ENCODE results near the gene ZCCHC17. TPM values are rescaled to one million over a fixed set of nuclear protein-coding genes. Genes with fewer than 3 reads are reported as not detected.
A peak's percentile ranks its signal among the peaks of the same experiment; 100 is the strongest.
"Not testable (repeated sequence)": the region's sequence is repeated elsewhere in the genome, so short reads cannot be mapped to it uniquely, and the experiment has no call there.

Gene ZCCHC17
- total RNA-seq, 1 donor from 2014 or later, result 26.6 TPM

GRCh38 chr1:31272369-31272768 is 24.5 kb upstream of the ZCCHC17 start:
- no peaks in the 10 kb centered on the region for H3K9me3 Mint-ChIP-seq
- DNase-seq (ENCODE audit: low spot score in 2 of 2, unreplicated experiment in 2 of 2), result no peak
- no peak for TF ChIP-seq CTCF (IDR thresholded peaks at IDR 0.05; ENCODE audit: unreplicated experiment)
- peaks cover 3% of the 10 kb centered on the region for H3K4me1 Mint-ChIP-seq
- H3K36me3 Mint-ChIP-seq, result peaks cover 43% of the 10 kb centered on the region
- H3K27ac Mint-ChIP-seq, result no peak overlapping the region
- H3K4me3 Mint-ChIP-seq, result no peak overlapping the region
- H3K27me3 Mint-ChIP-seq (ENCODE audit: low read depth), result no peaks in the 10 kb centered on the region

DNA sequence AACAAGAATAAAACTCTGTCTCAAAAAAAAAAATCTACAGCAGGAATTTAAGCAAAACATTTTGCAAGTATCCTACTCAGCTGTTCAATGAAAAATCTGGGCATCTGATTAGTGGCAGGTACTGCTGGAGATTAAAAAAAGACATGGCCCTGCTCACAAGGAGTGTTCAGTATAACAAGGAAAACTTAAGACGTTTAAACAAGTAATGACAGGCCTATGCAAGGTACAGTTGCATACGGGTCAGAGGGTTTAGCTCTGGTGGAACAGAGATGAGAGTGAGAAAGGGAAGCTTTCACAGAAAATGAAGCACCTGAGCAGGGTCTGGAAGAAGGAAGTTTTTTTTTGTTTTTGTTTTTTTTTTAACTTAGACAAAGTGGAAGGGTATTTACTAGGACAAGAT is 23.2 kb upstream of the ZCCHC17 start:
- H3K9me3 Mint-ChIP-seq, result no peaks in the 10 kb centered on the region
- TF ChIP-seq CTCF (IDR thresholded peaks at IDR 0.05; ENCODE audit: unreplicated experiment), result no peak
- H3K36me3 Mint-ChIP-seq, result peaks cover 45% of the 10 kb centered on the region

GRCh38 chr1:31282426-31282825 is 14.4 kb upstream of the ZCCHC17 start:
- not testable (repeated sequence) for H3K9me3 Mint-ChIP-seq, H3K4me3 Mint-ChIP-seq
- H3K36me3 Mint-ChIP-seq, result peaks cover 48% of the 10 kb centered on the region

More for the DNA sequence above, 23.2 kb upstream of the ZCCHC17 start:
- peaks cover 3% of the 10 kb centered on the region for H3K4me1 Mint-ChIP-seq
- no peak for DNase-seq (ENCODE audit: low spot score in 2 of 2, unreplicated experiment in 2 of 2)
- no peak overlapping the region for H3K4me3 Mint-ChIP-seq
- H3K27me3 Mint-ChIP-seq (ENCODE audit: low read depth), result no peaks in the 10 kb centered on the region
- H3K27ac Mint-ChIP-seq, result peak overlapping the region; percentile 11

GRCh38 chr1:31287791-31288190 is 9.0 kb upstream of the ZCCHC17 start:
- H3K27me3 Mint-ChIP-seq (ENCODE audit: low read depth); H3K4me3 Mint-ChIP-seq; DNase-seq (ENCODE audit: low spot score in 2 of 2, unreplicated experiment in 2 of 2); H3K9me3 Mint-ChIP-seq; H3K27ac Mint-ChIP-seq; H3K4me1 Mint-ChIP-seq: not testable (repeated sequence)
- peaks cover 33% of the 10 kb centered on the region for H3K36me3 Mint-ChIP-seq

More at GRCh38 chr1:31282426-31282825, 14.4 kb upstream of the ZCCHC17 start:
- H3K27me3 Mint-ChIP-seq (ENCODE audit: low read depth); H3K27ac Mint-ChIP-seq; H3K4me1 Mint-ChIP-seq; DNase-seq (ENCODE audit: low spot score in 2 of 2, unreplicated experiment in 2 of 2): not testable (repeated sequence)

DNA sequence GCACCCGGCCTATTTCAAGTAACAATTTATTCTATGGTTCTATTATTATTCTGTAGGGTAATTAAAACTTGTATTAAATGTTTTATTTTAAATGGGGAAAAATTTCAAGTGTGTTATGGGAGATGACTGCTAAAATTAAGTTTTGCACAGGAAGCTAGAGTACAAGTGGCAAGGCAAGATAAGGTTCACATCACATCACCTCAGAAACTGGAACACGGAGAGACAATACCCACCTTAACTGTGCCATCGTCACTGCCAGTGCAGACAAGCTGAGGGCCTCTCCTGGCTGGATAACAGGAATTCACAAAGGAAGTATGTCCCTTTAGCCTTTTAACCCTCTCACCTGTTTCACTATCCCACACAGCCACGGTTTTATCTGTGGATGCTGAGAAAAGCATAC is 7.8 kb upstream of the ZCCHC17 start:
- Mint-ChIP-seq H3K27me3 (ENCODE audit: low read depth) (no peaks in the 10 kb centered on the region), H3K36me3 (peaks cover 35% of the 10 kb centered on the region), H3K4me1 (no peaks in the 10 kb centered on the region), H3K27ac (no peak overlapping the region), H3K4me3 (no peak overlapping the region), H3K9me3 (no peaks in the 10 kb centered on the region)
- TF ChIP-seq CTCF (IDR thresholded peaks at IDR 0.05; ENCODE audit: unreplicated experiment), result no peak
- no peak for DNase-seq (ENCODE audit: low spot score in 2 of 2, unreplicated experiment in 2 of 2)

GRCh38 chr1:31295874-31296485 is 852 bp upstream of the ZCCHC17 start:
- Mint-ChIP-seq H3K4me1 (peaks cover 16% of the 10 kb centered on the region), H3K27me3 (ENCODE audit: low read depth) (no peaks in the 10 kb centered on the region), H3K36me3 (peaks cover 16% of the 10 kb centered on the region), H3K9me3 (no peaks in the 10 kb centered on the region), H3K27ac (no peak overlapping the region), H3K4me3 (no peak overlapping the region)
- DNase-seq (ENCODE audit: low spot score in 2 of 2, unreplicated experiment in 2 of 2), result no peak
- no peak for TF ChIP-seq CTCF (IDR thresholded peaks at IDR 0.05; ENCODE audit: unreplicated experiment)
